Measurements from ENCODE around the gene TSEN54. TPM values are rescaled to one million over a fixed set of nuclear protein-coding genes. Genes with fewer than 3 reads are reported as not detected.

The TSEN54 gene
- total RNA-seq, 1 donor from 2014 or later, result 24.0 TPM

GRCh38 chr17:75514299-75514918 lies 1.9 kb upstream of the TSEN54 start:
- H3K4me3 ChIP-seq (ENCODE audit: low read depth, low read length), result peak overlapping the region; percentile 89
- TF ChIP-seq CTCF (conservative IDR thresholded peaks at IDR 0.05; ENCODE audit: low read depth, low read length), result no peak
- no peak for DNase-seq (ENCODE audit: low read depth)

- peak overlapping the region; percentile 89 for H3K4me3 ChIP-seq (ENCODE audit: low read depth, low read length)
- DNase-seq (ENCODE audit: low read depth), result no peak
- no peak for TF ChIP-seq CTCF (conservative IDR thresholded peaks at IDR 0.05; ENCODE audit: low read depth, low read length)
Measured at GRCh38 chr17:75514919-75515495, 1.3 kb upstream of the TSEN54 start.

GRCh38 chr17:75515496-75516254 lies 653 bp upstream of the TSEN54 start, which contains the start of gene CASKIN2:
CASKIN2 (minus strand) TSS chr17:75515537; CDS start chr17:75513804, 1,733 bp downstream.
- peak; percentile 89 for TF ChIP-seq CTCF (conservative IDR thresholded peaks at IDR 0.05; ENCODE audit: low read depth, low read length)
- peak; percentile 18 for DNase-seq (ENCODE audit: low read depth)
- peak within 1 kb of the TSS; percentile 89 for H3K4me3 ChIP-seq (ENCODE audit: low read depth, low read length)

- DNase-seq (ENCODE audit: low read depth), result no peak
- TF ChIP-seq CTCF (conservative IDR thresholded peaks at IDR 0.05; ENCODE audit: low read depth, low read length), result no peak
- H3K4me3 ChIP-seq (ENCODE audit: low read depth, low read length), result peak overlapping the region; percentile 89
Measured at GRCh38 chr17:75516619-75517296, 430 bp downstream of the TSEN54 start.

- DNase-seq (ENCODE audit: low read depth), result no peak
- no peak for TF ChIP-seq CTCF (conservative IDR thresholded peaks at IDR 0.05; ENCODE audit: low read depth, low read length)
- peak overlapping the region; percentile 89 for H3K4me3 ChIP-seq (ENCODE audit: low read depth, low read length)
Measured at GRCh38 chr17:75517297-75517865, 1.1 kb downstream of the TSEN54 start.

GRCh38 chr17:75518201-75518600 lies 1.9 kb downstream of the TSEN54 start:
- DNase-seq (ENCODE audit: low read depth), result no peak
- TF ChIP-seq CTCF (conservative IDR thresholded peaks at IDR 0.05; ENCODE audit: low read depth, low read length), result no peak
- H3K4me3 ChIP-seq (ENCODE audit: low read depth, low read length), result no peak overlapping the region
